ENCODE measurements around the gene ME3.

DNA sequence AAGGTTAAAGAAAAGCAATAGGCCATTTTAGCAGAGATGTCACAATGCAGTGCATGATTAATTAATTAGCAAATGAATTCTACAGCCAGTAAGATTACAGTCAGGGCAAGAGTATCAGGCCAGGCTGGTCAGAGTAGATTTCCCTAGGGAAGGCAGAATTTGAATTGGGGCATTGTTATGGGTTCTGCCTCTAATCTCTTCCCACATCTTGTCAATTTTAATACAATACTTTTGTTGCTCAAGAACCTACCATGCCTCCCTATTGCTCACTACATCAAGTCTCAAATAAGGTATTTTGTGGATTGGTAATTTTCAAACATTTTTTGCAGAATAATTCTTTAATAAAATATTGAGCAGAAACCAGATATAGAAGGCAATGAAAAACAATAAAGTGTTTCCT is 194.1 kb downstream of the ME3 start:
- TF ChIP-seq CTCF (IDR thresholded peaks at IDR 0.05) (no peak), POLR2AphosphoS5 (IDR thresholded peaks at IDR 0.05; ENCODE audit: low read depth, low read length) (no peak), REST (IDR thresholded peaks at IDR 0.05; ENCODE audit: insufficient read depth in 1 of 2, low read depth in 2 of 2, low read length in 1 of 2) (no peak)
